Liver (tissue), 9 donors: ENCODE measurements around the gene CSNK1E. TPM values are rescaled to one million over a fixed set of nuclear protein-coding genes. Genes with fewer than 3 reads are reported as not detected.

Experiments
- DNase-seq: peaks from one replicate; pipeline ENCODE4 v3.0.0-alpha.2; 2017; ENCODE audit warnings: low spot score
- H3K27ac ChIP-seq, 2 donors: one replicate each; pipeline ENCODE4 v1.7.0; 2013; ENCODE audit warnings: inconsistent platforms in 2 of 2, low read length in 2 of 2, control low read depth in 1 of 2, low read depth in 1 of 2, mild to moderate bottlenecking in 1 of 2
- H3K27me3 ChIP-seq, 4 donors: one replicate each; pipeline versions ENCODE4 v1.6.1 to v1.7.0; 2013; ENCODE audit warnings: low read length in 3 of 4, inconsistent platforms in 1 of 4, mild to moderate bottlenecking in 1 of 4, moderate library complexity in 1 of 4; ENCODE audit not compliant: control insufficient read depth in 4 of 4, insufficient read depth in 4 of 4
- H3K36me3 ChIP-seq, 4 donors: one replicate each; pipeline versions ENCODE4 v1.6.1 to v1.7.0; 2013; ENCODE audit warnings: low read length in 3 of 4, mild to moderate bottlenecking in 3 of 4, low read depth in 1 of 4, moderate library complexity in 1 of 4; ENCODE audit not compliant: control insufficient read depth in 4 of 4, insufficient read depth in 3 of 4
- H3K4me1 ChIP-seq, 4 donors: one replicate each; pipeline versions ENCODE4 v1.6.1 to v1.7.0; 2013; ENCODE audit warnings: low read length in 3 of 4, mild to moderate bottlenecking in 3 of 4, moderate library complexity in 1 of 4; ENCODE audit not compliant: control insufficient read depth in 4 of 4, insufficient read depth in 4 of 4
- H3K4me3 ChIP-seq, 3 donors: one replicate each; pipeline versions ENCODE4 v1.6.1 to v1.7.0; 2013; ENCODE audit warnings: low read length in 3 of 3, control low read depth in 1 of 3, low read depth in 1 of 3, mild to moderate bottlenecking in 1 of 3
- H3K9ac ChIP-seq, 2 donors: one replicate each; pipeline ENCODE4 v1.7.0; 2013; ENCODE audit warnings: low read length in 2 of 2, mild to moderate bottlenecking in 2 of 2, moderate library complexity in 2 of 2, control low read depth in 1 of 2, low read depth in 1 of 2
- H3K9me3 ChIP-seq, 4 donors: one replicate each; pipeline versions ENCODE4 v1.6.1 to v1.7.0; 2013; ENCODE audit warnings: low read length in 3 of 4; ENCODE audit not compliant: control insufficient read depth in 4 of 4
- EGR1 ChIP-seq, 2 donors: IDR thresholded peaks; 2 replicates each; pipeline ENCODE4 v1.6.1; 2016 to 2018; ENCODE audit warnings: antibody characterized with exemption in 2 of 2, low read depth in 2 of 2
- FOXA2 ChIP-seq: IDR thresholded peaks from 2 replicates; pipeline ENCODE4 v1.6.1; 2016; ENCODE audit warnings: antibody characterized with exemption
- GABPA ChIP-seq, 2 donors: IDR thresholded peaks in 1 of 2; conservative IDR thresholded peaks in 1 of 2; 2 replicates each; pipeline ENCODE4 v1.6.1; 2016; ENCODE audit warnings: antibody characterized with exemption in 2 of 2, mild to moderate bottlenecking in 1 of 2, moderate library complexity in 1 of 2
- HNF4A ChIP-seq, 2 donors: conservative IDR thresholded peaks; 2 replicates each; pipeline ENCODE4 v1.6.1; 2016; ENCODE audit warnings: antibody characterized with exemption in 2 of 2, mild to moderate bottlenecking in 2 of 2
- HNF4G ChIP-seq: IDR thresholded peaks from 2 replicates; pipeline ENCODE4 v1.6.1; 2016; ENCODE audit warnings: antibody characterized with exemption
- JUND ChIP-seq, 2 donors: IDR thresholded peaks; 2 replicates each; pipeline ENCODE4 v1.6.1; 2016; ENCODE audit warnings: antibody characterized with exemption in 2 of 2
- NR2F2 ChIP-seq: IDR thresholded peaks from 2 replicates; pipeline ENCODE4 v1.6.1; 2016; ENCODE audit warnings: antibody characterized with exemption
- RAD21 ChIP-seq, 2 donors: IDR thresholded peaks; 2 replicates each; pipeline ENCODE4 v1.6.1; 2016; ENCODE audit warnings: antibody characterized with exemption in 2 of 2, mild to moderate bottlenecking in 2 of 2
- RXRA ChIP-seq, 2 donors: IDR thresholded peaks; 2 replicates each; pipeline ENCODE4 v1.6.1; 2017 to 2018; ENCODE audit warnings: antibody characterized with exemption in 2 of 2, mild to moderate bottlenecking in 1 of 2
- SP1 ChIP-seq: IDR thresholded peaks from 2 replicates; pipeline ENCODE4 v1.6.1; 2018; ENCODE audit warnings: antibody characterized with exemption, mild to moderate bottlenecking
- TAF1 ChIP-seq: conservative IDR thresholded peaks from 2 replicates; pipeline ENCODE4 v1.6.1; 2016; ENCODE audit warnings: antibody characterized with exemption, mild to moderate bottlenecking
- WGBS: extraction: QIAGEN DNeasy Blood & Tissue Kit; methylation state at CpG from one replicate; pipeline ENCODE4 v1.1.7; 2013; 5-methylcytosine and 5-hydroxymethylcytosine counted together
- polyA plus RNA-seq, 2 donors: library from polyadenylated mRNA; stranded (reverse) in 1 of 2; unstranded in 1 of 2; fragments of 200-250 nt in 1 of 2; fragments of >200 nt in 1 of 2; fragmentation: Nextera tagmentation in 1 of 2; extraction: Ambion mirVana in 1 of 2; gene quantifications; one replicate each; pipeline versions ENCODE4 v1.2.1 to v1.2.3, GENCODE V29; 2013 to 2015
- total RNA-seq, 2 donors: library from RNA; depleted of rRNA; stranded (reverse); fragments of >200 nt; gene quantifications; one replicate each; pipeline ENCODE4 v1.2.3, GENCODE V29; 2014
- TF ChIP-seq, protein P1 (sequence below): IDR thresholded peaks from 2 replicates; pipeline ENCODE4 v1.6.1; 2016; ENCODE audit warnings: antibody characterized with exemption
- TF ChIP-seq, protein P2 (sequence below): fragments of 150-350 bp; IDR thresholded peaks from 2 replicates; pipeline ENCODE4 v1.5.1; 2017; ENCODE audit warnings: improper control_type of control experiment, low read depth, low read length; ENCODE audit not compliant: missing input control
- TF ChIP-seq, protein P3 (sequence below): IDR thresholded peaks from 2 replicates; pipeline ENCODE4 v1.6.1; 2016; ENCODE audit warnings: antibody characterized with exemption
- TF ChIP-seq, protein P4 (sequence below): IDR thresholded peaks from 2 replicates; pipeline ENCODE4 v1.6.1; 2016; ENCODE audit warnings: antibody characterized with exemption, mild to moderate bottlenecking
- TF ChIP-seq, protein P5 (sequence below): IDR thresholded peaks from 2 replicates; pipeline ENCODE4 v1.6.1; 2016; ENCODE audit warnings: antibody characterized with exemption
- donor health status: healthy.
- donor health status: healthy.
- donor health status: healthy.
- donor health status: healthy.
- donor health status: healthy.

CSNK1E gene
- total and polyA plus RNA-seq, 4 donors: 8.4 to 27.4 (median 13.7) TPM

DNA sequence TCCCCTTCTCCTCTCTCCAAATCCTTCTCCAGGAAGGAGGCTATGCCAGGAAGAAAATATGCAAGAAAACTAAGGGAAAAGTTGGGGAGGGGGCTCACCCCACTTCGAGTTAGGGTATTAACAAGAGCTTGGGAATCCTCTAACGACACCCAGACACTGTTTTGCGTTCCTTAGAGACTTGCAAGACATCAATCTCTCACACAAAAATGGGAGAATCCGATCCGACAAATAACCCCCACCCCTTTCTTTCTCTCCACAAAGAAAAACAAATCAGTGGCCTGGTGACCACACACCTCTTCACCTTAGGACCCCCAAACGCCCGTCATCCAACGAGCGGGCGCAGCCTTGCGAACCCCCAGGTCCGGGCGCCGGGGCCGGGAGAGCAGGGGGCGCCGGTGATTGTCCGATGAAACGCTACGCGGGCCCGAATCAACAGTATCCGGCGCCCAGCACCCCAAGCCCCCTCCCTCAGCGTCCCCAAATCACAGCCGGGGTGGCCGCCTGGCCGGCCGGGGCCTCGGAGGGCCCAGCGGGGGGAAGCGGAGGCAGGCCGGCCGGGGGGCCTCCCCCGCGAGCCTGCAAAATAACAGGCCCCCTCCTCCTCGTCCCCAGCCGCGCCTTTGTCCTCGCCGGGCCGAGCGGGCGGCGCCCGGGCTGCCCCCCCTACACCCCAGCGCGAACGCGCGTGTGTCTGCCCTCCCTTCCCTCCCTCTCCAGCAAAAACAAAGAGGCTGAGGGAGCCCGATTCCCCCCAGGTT, 690 bp downstream of the CSNK1E start:
- Histone ChIP-seq H3K4me1 (peaks cover 0 to 6% (median 2%) of the 10 kb centered on the region in 4 donors), H3K4me3 (peak overlapping the region; percentile 15 to 80 (median 44)), H3K9ac (peak overlapping the region; percentile 53 to 63), H3K27me3 (no peaks in the 10 kb centered on the region), H3K27ac (peak overlapping the region; percentile 87 to 92), H3K9me3 (no peaks in the 10 kb centered on the region), H3K36me3 (peaks cover 0 to 3% (median 1%) of the 10 kb centered on the region in 4 donors)
- DNase-seq: no peak
- WGBS: 4% methylated on average over 52 of the region's 52 CpGs
- TF ChIP-seq, protein P1, sequence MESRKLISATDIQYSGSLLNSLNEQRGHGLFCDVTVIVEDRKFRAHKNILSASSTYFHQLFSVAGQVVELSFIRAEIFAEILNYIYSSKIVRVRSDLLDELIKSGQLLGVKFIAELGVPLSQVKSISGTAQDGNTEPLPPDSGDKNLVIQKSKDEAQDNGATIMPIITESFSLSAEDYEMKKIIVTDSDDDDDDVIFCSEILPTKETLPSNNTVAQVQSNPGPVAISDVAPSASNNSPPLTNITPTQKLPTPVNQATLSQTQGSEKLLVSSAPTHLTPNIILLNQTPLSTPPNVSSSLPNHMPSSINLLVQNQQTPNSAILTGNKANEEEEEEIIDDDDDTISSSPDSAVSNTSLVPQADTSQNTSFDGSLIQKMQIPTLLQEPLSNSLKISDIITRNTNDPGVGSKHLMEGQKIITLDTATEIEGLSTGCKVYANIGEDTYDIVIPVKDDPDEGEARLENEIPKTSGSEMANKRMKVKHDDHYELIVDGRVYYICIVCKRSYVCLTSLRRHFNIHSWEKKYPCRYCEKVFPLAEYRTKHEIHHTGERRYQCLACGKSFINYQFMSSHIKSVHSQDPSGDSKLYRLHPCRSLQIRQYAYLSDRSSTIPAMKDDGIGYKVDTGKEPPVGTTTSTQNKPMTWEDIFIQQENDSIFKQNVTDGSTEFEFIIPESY: no peak
- no peak for TF ChIP-seq JUND (IDR thresholded peaks at IDR 0.05)
- TF ChIP-seq RAD21 (IDR thresholded peaks at IDR 0.05): no peak
- no peak for TF ChIP-seq HNF4A (conservative IDR thresholded peaks at IDR 0.05)
- TF ChIP-seq RXRA (IDR thresholded peaks at IDR 0.05): no peak
- no peak for TF ChIP-seq SP1
- TF ChIP-seq, protein P2, sequence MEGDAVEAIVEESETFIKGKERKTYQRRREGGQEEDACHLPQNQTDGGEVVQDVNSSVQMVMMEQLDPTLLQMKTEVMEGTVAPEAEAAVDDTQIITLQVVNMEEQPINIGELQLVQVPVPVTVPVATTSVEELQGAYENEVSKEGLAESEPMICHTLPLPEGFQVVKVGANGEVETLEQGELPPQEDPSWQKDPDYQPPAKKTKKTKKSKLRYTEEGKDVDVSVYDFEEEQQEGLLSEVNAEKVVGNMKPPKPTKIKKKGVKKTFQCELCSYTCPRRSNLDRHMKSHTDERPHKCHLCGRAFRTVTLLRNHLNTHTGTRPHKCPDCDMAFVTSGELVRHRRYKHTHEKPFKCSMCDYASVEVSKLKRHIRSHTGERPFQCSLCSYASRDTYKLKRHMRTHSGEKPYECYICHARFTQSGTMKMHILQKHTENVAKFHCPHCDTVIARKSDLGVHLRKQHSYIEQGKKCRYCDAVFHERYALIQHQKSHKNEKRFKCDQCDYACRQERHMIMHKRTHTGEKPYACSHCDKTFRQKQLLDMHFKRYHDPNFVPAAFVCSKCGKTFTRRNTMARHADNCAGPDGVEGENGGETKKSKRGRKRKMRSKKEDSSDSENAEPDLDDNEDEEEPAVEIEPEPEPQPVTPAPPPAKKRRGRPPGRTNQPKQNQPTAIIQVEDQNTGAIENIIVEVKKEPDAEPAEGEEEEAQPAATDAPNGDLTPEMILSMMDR: no peak
- TF ChIP-seq, protein P3, sequence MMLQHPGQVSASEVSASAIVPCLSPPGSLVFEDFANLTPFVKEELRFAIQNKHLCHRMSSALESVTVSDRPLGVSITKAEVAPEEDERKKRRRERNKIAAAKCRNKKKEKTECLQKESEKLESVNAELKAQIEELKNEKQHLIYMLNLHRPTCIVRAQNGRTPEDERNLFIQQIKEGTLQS: no peak
- TF ChIP-seq, protein P4, sequence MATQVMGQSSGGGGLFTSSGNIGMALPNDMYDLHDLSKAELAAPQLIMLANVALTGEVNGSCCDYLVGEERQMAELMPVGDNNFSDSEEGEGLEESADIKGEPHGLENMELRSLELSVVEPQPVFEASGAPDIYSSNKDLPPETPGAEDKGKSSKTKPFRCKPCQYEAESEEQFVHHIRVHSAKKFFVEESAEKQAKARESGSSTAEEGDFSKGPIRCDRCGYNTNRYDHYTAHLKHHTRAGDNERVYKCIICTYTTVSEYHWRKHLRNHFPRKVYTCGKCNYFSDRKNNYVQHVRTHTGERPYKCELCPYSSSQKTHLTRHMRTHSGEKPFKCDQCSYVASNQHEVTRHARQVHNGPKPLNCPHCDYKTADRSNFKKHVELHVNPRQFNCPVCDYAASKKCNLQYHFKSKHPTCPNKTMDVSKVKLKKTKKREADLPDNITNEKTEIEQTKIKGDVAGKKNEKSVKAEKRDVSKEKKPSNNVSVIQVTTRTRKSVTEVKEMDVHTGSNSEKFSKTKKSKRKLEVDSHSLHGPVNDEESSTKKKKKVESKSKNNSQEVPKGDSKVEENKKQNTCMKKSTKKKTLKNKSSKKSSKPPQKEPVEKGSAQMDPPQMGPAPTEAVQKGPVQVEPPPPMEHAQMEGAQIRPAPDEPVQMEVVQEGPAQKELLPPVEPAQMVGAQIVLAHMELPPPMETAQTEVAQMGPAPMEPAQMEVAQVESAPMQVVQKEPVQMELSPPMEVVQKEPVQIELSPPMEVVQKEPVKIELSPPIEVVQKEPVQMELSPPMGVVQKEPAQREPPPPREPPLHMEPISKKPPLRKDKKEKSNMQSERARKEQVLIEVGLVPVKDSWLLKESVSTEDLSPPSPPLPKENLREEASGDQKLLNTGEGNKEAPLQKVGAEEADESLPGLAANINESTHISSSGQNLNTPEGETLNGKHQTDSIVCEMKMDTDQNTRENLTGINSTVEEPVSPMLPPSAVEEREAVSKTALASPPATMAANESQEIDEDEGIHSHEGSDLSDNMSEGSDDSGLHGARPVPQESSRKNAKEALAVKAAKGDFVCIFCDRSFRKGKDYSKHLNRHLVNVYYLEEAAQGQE: no peak
- TF ChIP-seq GABPA (IDR thresholded peaks at IDR 0.05 in 1 of 2, conservative IDR thresholded peaks at IDR 0.05 in 1 of 2): no peak
- TF ChIP-seq, protein P5, sequence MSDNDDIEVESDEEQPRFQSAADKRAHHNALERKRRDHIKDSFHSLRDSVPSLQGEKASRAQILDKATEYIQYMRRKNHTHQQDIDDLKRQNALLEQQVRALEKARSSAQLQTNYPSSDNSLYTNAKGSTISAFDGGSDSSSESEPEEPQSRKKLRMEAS: no peak
- no peak for TF ChIP-seq HNF4G
- TF ChIP-seq NR2F2: no peak
- TF ChIP-seq TAF1: no peak
- TF ChIP-seq FOXA2: no peak
- no peak for TF ChIP-seq EGR1 (IDR thresholded peaks at IDR 0.05; ENCODE audit: low read depth in 2 of 2)
